NB4 (cell line): Measurements from ENCODE around the gene HBA1.
"Not testable (repeated sequence)": the region's sequence is repeated elsewhere in the genome, so short reads cannot be mapped to it uniquely, and the experiment has no call there.

ENCODE experiments used
- MYC ChIP-seq: IDR thresholded peaks from 2 replicates; pipeline ENCODE4 v1.6.1; 2011; ENCODE audit warnings: low read depth, low read length
- POLR2A ChIP-seq: IDR thresholded peaks from 2 replicates; pipeline ENCODE4 v1.6.1; 2011; ENCODE audit warnings: mild to moderate bottlenecking; ENCODE audit not compliant: insufficient read length; ENCODE audit errors: extremely low read depth
- TF ChIP-seq, protein P1 (sequence below): IDR thresholded peaks from one replicate; pipeline ENCODE4 v1.5.1; 2012; ENCODE audit warnings: low read depth, low read length
- TF ChIP-seq, protein P2 (sequence below): IDR thresholded peaks from 2 replicates; pipeline ENCODE4 v1.6.1; 2011; ENCODE audit warnings: low read depth, low read length

DNA sequence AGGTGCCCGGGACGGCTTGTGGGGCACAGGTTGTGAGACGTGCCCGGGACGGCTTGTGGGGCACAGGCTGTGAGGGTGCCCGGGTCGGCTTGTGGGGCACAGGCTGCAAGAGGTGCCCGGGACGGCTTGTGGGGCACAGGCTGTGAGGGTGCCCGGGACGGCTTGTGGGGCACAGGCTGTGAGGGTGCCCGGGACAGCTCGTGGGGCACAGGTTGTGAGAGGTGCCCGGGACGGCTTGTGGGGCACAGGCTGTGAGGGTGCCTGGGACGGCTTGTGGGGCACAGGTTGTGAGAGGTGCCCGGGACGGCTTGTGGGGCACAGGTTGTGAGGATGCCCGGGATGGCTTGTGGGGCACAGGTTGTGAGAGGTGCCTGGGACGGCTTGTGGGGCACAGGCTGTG lies 16.2 kb upstream of the HBA1 start:
- TF ChIP-seq POLR2A, MYC: not testable (repeated sequence)
- TF ChIP-seq, protein P1, sequence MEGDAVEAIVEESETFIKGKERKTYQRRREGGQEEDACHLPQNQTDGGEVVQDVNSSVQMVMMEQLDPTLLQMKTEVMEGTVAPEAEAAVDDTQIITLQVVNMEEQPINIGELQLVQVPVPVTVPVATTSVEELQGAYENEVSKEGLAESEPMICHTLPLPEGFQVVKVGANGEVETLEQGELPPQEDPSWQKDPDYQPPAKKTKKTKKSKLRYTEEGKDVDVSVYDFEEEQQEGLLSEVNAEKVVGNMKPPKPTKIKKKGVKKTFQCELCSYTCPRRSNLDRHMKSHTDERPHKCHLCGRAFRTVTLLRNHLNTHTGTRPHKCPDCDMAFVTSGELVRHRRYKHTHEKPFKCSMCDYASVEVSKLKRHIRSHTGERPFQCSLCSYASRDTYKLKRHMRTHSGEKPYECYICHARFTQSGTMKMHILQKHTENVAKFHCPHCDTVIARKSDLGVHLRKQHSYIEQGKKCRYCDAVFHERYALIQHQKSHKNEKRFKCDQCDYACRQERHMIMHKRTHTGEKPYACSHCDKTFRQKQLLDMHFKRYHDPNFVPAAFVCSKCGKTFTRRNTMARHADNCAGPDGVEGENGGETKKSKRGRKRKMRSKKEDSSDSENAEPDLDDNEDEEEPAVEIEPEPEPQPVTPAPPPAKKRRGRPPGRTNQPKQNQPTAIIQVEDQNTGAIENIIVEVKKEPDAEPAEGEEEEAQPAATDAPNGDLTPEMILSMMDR, result not testable (repeated sequence)
- TF ChIP-seq, protein P2, sequence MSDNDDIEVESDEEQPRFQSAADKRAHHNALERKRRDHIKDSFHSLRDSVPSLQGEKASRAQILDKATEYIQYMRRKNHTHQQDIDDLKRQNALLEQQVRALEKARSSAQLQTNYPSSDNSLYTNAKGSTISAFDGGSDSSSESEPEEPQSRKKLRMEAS, result not testable (repeated sequence)
